GM12891 (cell line): ENCODE results near the gene CCR5AS.

ENCODE experiments used
- PAX5 ChIP-seq: IDR thresholded peaks from 2 replicates; pipeline ENCODE4 v1.6.1; 2011; ENCODE audit warnings: low read length, moderate library complexity, mild to moderate bottlenecking; ENCODE audit not compliant: insufficient read depth, severe bottlenecking
- POLR2A ChIP-seq: IDR thresholded peaks from 2 replicates; pipeline ENCODE4 v1.6.1; 2011; ENCODE audit warnings: low read depth, low read length, control low read depth
- POLR2AphosphoS5 ChIP-seq: IDR thresholded peaks from 2 replicates; pipeline ENCODE4 v1.6.1; 2011; ENCODE audit warnings: low read depth, low read length, control low read depth
- TAF1 ChIP-seq: IDR thresholded peaks from 2 replicates; pipeline ENCODE4 v1.6.1; 2011; ENCODE audit warnings: low read depth, low read length, control low read depth

DNA sequence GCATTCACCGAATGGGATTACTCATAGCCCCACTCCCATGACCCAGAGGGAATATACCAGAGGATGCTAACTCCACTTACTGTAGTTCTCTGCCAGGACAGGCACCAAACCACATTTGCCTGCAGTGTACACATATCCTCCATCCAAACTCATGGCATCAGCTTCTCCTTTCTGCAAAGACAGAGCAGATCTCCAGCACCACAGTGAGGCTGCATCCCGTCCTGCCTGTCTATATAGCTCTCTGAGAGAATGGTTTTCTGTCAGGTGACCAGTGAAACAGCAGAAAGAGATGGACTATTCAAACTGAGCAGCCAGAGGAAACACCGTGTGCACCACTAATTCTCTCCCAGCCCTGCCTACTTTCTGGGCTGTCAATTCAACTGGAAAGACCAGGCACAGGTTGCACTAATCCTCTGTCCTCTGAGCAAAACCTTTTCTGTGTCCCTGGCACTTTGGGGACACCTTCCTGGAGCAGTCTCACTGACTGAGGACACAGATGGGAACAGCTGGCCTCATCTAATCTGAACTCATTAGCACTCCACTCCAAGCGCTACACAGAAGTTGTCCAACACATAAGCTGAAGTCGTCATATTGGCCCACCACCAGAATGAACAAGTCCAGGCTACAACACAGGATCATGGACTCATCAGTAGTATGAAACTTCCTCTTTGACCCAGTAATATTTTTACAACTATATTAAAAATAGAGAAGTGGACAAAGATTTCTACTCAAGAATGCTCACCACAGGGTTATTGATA, 40.5 kb upstream of the CCR5AS start:
- no peak for TF ChIP-seq PAX5
- no peak for TF ChIP-seq TAF1
- no peak for TF ChIP-seq POLR2A
- TF ChIP-seq POLR2AphosphoS5 = no peak
